Measurements from ENCODE around the gene ANKLE1.
A peak's percentile ranks its signal among the peaks of the same experiment; 100 is the strongest.

ANKLE1 gene

GRCh38 chr19:17325133-17325532 lies 43.4 kb downstream of the ANKLE1 start:
- FAIRE-seq, result no peak
- DNase-seq (ENCODE audit: insufficient read length, low spot score), result no peak

- no peak for FAIRE-seq
- DNase-seq (ENCODE audit: insufficient read length, low spot score), result no peak
Measured at GRCh38 chr19:17325881-17326594, 44.3 kb downstream of the ANKLE1 start.

- DNase-seq (ENCODE audit: insufficient read length, low spot score) (no peak), FAIRE-seq (no peak)
Measured at GRCh38 chr19:17326595-17326966, 44.9 kb downstream of the ANKLE1 start.

GRCh38 chr19:17327068-17327653 lies 45.5 kb downstream of the ANKLE1 start:
- FAIRE-seq (no peak), DNase-seq (ENCODE audit: insufficient read length, low spot score) (no peak)

GRCh38 chr19:17327654-17328516 lies 46.2 kb downstream of the ANKLE1 start:
- DNase-seq (ENCODE audit: insufficient read length, low spot score), result peak; percentile 85
- peak; percentile 44 for FAIRE-seq

- DNase-seq (ENCODE audit: insufficient read length, low spot score), result peak; percentile 42
- no peak for FAIRE-seq
Measured at GRCh38 chr19:17328517-17329365, 47.0 kb downstream of the ANKLE1 start.

GRCh38 chr19:17329366-17330261 lies 47.9 kb downstream of the ANKLE1 start:
- DNase-seq (ENCODE audit: insufficient read length, low spot score) (no peak), FAIRE-seq (no peak)

GRCh38 chr19:17330262-17331044 lies 48.8 kb downstream of the ANKLE1 start:
- DNase-seq (ENCODE audit: insufficient read length, low spot score) (no peak), FAIRE-seq (no peak)

- FAIRE-seq (no peak), DNase-seq (ENCODE audit: insufficient read length, low spot score) (no peak)
Measured at GRCh38 chr19:17331045-17331558, 49.4 kb downstream of the ANKLE1 start.

- DNase-seq (ENCODE audit: insufficient read length, low spot score), result no peak
- no peak for FAIRE-seq
Measured at GRCh38 chr19:17332360-17332676, 50.6 kb downstream of the ANKLE1 start.

- FAIRE-seq (no peak), DNase-seq (ENCODE audit: insufficient read length, low spot score) (no peak)
Measured at GRCh38 chr19:17332677-17333581, 51.2 kb downstream of the ANKLE1 start.

- FAIRE-seq (peak; percentile 39), DNase-seq (ENCODE audit: insufficient read length, low spot score) (peak; percentile 77)
Measured at GRCh38 chr19:17333611-17334413, 52.1 kb downstream of the ANKLE1 start.

GRCh38 chr19:17334414-17335409 lies 53.0 kb downstream of the ANKLE1 start, which contains the start of gene ANO8:
Gene ANO8, minus strand, starts transcription at chr19:17334855. Its CDS starts 185 bp downstream, at chr19:17334670.
- FAIRE-seq (peak; percentile 96), DNase-seq (ENCODE audit: insufficient read length, low spot score) (peak; percentile 92)

GRCh38 chr19:17335575-17335974 lies 53.9 kb downstream of the ANKLE1 start:
- DNase-seq (ENCODE audit: insufficient read length, low spot score) (no peak), FAIRE-seq (no peak)
